ENCODE results near the gene ACTN4.

DNA sequence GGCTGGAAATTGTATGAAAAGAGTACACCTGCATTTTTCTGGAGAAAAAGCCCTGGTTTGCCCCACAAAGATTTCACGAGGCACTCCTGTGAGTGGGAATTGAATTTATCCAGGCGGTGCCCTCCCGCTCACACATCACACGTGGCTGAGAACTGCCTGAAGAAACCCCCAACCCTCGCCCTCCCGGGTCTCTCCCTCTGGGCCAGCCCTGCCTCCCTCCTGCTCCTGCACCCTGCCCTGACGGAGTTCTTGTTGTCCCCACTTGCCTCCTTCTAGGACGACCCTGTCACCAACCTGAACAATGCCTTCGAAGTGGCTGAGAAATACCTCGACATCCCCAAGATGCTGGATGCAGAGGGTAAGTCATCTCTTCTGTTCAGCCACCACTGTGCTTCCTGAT, 61.7 kb downstream of the ACTN4 start:
- no peak for TF ChIP-seq SOX15 (CRISPR knock-in tag; IDR thresholded peaks at IDR 0.05)
- no peak for TF ChIP-seq CTCF (IDR thresholded peaks at IDR 0.05)
- no peak for TF ChIP-seq NFYB (CRISPR knock-in tag; conservative IDR thresholded peaks at IDR 0.05; ENCODE audit: low read depth)
- TF ChIP-seq ESRRA (CRISPR knock-in tag; IDR thresholded peaks at IDR 0.05; ENCODE audit: borderline replicate concordance): no peak
- no peak for TF ChIP-seq ATF3 (CRISPR knock-in tag; conservative IDR thresholded peaks at IDR 0.05)
- TF ChIP-seq NR1H2 (CRISPR knock-in tag; IDR thresholded peaks at IDR 0.05): no peak
- TF ChIP-seq, protein P1, sequence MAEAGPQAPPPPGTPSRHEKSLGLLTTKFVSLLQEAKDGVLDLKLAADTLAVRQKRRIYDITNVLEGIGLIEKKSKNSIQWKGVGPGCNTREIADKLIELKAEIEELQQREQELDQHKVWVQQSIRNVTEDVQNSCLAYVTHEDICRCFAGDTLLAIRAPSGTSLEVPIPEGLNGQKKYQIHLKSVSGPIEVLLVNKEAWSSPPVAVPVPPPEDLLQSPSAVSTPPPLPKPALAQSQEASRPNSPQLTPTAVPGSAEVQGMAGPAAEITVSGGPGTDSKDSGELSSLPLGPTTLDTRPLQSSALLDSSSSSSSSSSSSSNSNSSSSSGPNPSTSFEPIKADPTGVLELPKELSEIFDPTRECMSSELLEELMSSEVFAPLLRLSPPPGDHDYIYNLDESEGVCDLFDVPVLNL (CRISPR knock-in tag; IDR thresholded peaks at IDR 0.05; ENCODE audit: borderline replicate concordance, low read depth): no peak
- no peak for TF ChIP-seq ZNF263 (CRISPR knock-in tag; IDR thresholded peaks at IDR 0.05; ENCODE audit: low read depth)
- TF ChIP-seq, protein P2, sequence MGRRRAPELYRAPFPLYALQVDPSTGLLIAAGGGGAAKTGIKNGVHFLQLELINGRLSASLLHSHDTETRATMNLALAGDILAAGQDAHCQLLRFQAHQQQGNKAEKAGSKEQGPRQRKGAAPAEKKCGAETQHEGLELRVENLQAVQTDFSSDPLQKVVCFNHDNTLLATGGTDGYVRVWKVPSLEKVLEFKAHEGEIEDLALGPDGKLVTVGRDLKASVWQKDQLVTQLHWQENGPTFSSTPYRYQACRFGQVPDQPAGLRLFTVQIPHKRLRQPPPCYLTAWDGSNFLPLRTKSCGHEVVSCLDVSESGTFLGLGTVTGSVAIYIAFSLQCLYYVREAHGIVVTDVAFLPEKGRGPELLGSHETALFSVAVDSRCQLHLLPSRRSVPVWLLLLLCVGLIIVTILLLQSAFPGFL (CRISPR knock-in tag; IDR thresholded peaks at IDR 0.05; ENCODE audit: borderline replicate concordance): no peak
- no peak for TF ChIP-seq EMX1 (CRISPR knock-in tag; IDR thresholded peaks at IDR 0.05)
- TF ChIP-seq KAT7 (CRISPR knock-in tag; IDR thresholded peaks at IDR 0.05; ENCODE audit: borderline replicate concordance): no peak
- no peak for TF ChIP-seq TCF7 (CRISPR knock-in tag; IDR thresholded peaks at IDR 0.05; ENCODE audit: low read depth)
